Urinary bladder (tissue), 4 donors: Measurements from ENCODE around the gene TRIM3. TPM values are rescaled to one million over a fixed set of nuclear protein-coding genes. Genes with fewer than 3 reads are reported as not detected.

Experiments
- DNase-seq: peaks from one replicate; pipeline ENCODE4 v3.0.0-alpha.2; 2015; ENCODE audit errors: extremely low spot score
- H3K27ac ChIP-seq: one replicate; pipeline ENCODE4 v1.5.1; 2013; ENCODE audit warnings: low read depth, mild to moderate bottlenecking, moderate library complexity
- H3K36me3 ChIP-seq: one replicate; pipeline ENCODE4 v1.6.1; 2013; ENCODE audit warnings: mild to moderate bottlenecking, moderate library complexity; ENCODE audit not compliant: insufficient read depth
- H3K4me1 ChIP-seq: one replicate; pipeline ENCODE4 v1.6.1; 2013; ENCODE audit warnings: mild to moderate bottlenecking, moderate library complexity; ENCODE audit not compliant: insufficient read depth
- H3K4me3 ChIP-seq: one replicate; pipeline ENCODE4 v1.5.1; 2013; ENCODE audit warnings: low read depth, low read length
- WGBS: extraction: QIAGEN DNeasy Blood & Tissue Kit; methylation state at CpG from one replicate; pipeline ENCODE4 v1.1.7; 2013; 5-methylcytosine and 5-hydroxymethylcytosine counted together
- polyA plus RNA-seq: library from polyadenylated mRNA; stranded (reverse); fragments of 200-250 nt; gene quantifications from one replicate; pipeline ENCODE4 v1.2.3, GENCODE V29; 2013
- total RNA-seq: library from RNA; depleted of rRNA; stranded (reverse); fragments of >200 nt; gene quantifications from one replicate; pipeline ENCODE4 v1.2.3, GENCODE V29; 2014
- donor health status: healthy with polysubstance abuse.
- donor health status: healthy.

Gene TRIM3
- total and polyA plus RNA-seq, 2 donors, result 17.7 to 29.7 TPM

GRCh38 chr11:6440906-6441358, 32.8 kb downstream of the TRIM3 start, which contains the start of gene HPX:
TSS of gene HPX (minus strand) at chr11:6440987. CDS start at chr11:6440963, 24 bp downstream.
- Histone ChIP-seq H3K4me1 (no peaks in the 10 kb centered on the region), H3K36me3 (no peaks in the 10 kb centered on the region), H3K27ac (no peak within 1 kb of the TSS), H3K4me3 (no peak within 1 kb of the TSS)
- 67% methylated on average over 3 of the region's 3 CpGs for WGBS
- DNase-seq, result no peak

DNA sequence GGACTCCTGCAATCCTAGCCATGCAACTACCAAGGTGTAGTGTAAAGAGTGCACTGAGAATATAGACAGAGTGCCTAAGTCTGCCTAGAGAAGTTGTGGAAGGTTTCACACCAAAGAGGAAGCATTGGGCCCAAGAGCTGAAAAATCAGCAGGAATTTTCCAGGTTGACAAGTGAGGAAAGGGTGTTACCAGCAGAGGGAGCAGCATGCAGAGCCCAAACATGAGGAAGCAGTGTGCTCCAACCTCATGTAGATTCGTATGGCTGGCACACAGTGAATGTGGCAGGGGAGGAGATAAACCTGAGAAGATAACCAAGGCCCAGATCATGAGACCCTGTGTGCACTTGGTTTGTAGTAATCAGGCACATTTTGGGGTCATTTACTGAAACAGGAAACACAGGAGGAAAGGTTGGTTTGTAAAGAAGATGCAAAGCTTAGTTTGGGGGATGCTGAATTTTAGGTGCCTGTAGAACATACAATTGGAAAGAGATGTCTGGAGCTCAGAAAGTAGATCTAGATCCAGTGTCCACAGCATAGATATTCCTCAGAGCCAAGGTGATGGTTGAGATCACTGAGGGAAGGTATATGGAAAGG, 34.7 kb downstream of the TRIM3 start:
- no peak for DNase-seq
- Histone ChIP-seq H3K27ac (no peak overlapping the region), H3K36me3 (no peaks in the 10 kb centered on the region), H3K4me1 (no peaks in the 10 kb centered on the region), H3K4me3 (no peak overlapping the region)
- WGBS, result 9% methylated on average over 1 of the region's 1 CpG

GRCh38 chr11:6437993-6438392, 35.7 kb downstream of the TRIM3 start:
- DNase-seq, result no peak
- Histone ChIP-seq H3K27ac (no peak overlapping the region), H3K4me3 (no peak overlapping the region), H3K4me1 (no peaks in the 10 kb centered on the region), H3K36me3 (no peaks in the 10 kb centered on the region)
- 67% methylated on average over 3 of the region's 3 CpGs for WGBS

- no peak for DNase-seq
- Histone ChIP-seq H3K4me1 (no peaks in the 10 kb centered on the region), H3K4me3 (no peak overlapping the region), H3K27ac (no peak overlapping the region), H3K36me3 (no peaks in the 10 kb centered on the region)
- 91% methylated on average over 12 of the region's 12 CpGs for WGBS
Observed at GRCh38 chr11:6437423-6437822, 36.3 kb downstream of the TRIM3 start.

DNA sequence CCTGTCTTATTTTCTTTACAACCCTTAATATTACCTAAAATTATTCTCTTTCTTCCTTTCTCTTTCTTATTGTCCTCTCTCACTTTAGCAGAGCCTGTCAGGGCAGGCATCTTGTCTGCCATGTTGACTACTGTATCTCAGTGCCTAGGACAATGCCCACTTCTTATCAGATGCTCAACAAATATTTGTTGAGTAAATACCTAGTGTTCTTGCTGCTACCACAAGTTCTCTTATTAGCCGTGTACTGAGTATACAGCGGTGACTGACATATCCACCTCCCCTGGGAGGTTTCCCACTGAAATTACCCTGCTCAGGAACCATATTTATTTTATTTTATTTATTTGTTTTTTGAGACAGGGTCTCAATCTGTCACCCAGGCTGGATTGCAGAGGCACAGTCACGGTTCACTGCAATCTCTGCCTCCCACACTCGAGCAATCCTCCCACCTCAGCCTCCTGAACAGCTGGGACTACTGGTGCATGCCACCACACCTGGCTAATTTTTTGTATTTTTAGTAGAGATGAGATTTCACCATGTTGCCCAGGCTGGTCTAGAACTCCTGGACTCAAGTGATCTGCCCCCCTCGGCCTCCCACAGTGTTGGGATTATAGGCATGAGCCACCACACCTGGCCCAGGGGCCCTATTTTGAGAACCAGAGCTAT, 39.6 kb downstream of the TRIM3 start:
- WGBS, result 73% methylated on average over 5 of the region's 5 CpGs
- Histone ChIP-seq H3K36me3 (no peaks in the 10 kb centered on the region), H3K4me3 (no peak overlapping the region), H3K4me1 (no peaks in the 10 kb centered on the region), H3K27ac (no peak overlapping the region)
- no peak for DNase-seq

GRCh38 chr11:6431861-6432260, 41.9 kb downstream of the TRIM3 start:
- no peak overlapping the region for H3K27ac ChIP-seq
- no peaks in the 10 kb centered on the region for H3K36me3 ChIP-seq
- no peak for DNase-seq
- no peaks in the 10 kb centered on the region for H3K4me1 ChIP-seq
- H3K4me3 ChIP-seq, result no peak overlapping the region
- 82% methylated on average over 3 of the region's 3 CpGs for WGBS

- no peaks in the 10 kb centered on the region for H3K36me3 ChIP-seq
- DNase-seq, result no peak
- H3K27ac ChIP-seq, result no peak overlapping the region
- H3K4me1 ChIP-seq, result no peaks in the 10 kb centered on the region
- H3K4me3 ChIP-seq, result no peak overlapping the region
Observed at GRCh38 chr11:6427516-6427915, 46.2 kb downstream of the TRIM3 start.

DNA sequence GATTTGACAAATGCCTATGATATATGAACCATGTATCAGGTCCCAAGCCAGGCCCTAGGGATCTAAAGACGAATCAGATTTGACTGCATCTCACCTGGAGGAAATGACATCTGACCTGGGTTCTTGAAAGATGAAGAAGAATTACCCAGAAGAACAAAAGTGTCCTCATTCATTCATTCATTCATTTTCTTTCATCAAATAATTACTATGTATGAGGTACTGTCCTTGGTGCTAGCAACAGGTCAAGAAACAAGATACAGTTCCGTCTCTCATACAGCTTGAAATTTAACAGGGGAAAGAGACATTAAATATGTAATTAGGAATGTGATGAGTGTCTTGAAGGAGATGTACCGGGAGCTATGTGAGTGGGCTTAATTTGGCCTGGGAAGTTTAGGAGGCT, 53.1 kb downstream of the TRIM3 start:
- 91% methylated on average over 3 of the region's 3 CpGs for WGBS

DNA sequence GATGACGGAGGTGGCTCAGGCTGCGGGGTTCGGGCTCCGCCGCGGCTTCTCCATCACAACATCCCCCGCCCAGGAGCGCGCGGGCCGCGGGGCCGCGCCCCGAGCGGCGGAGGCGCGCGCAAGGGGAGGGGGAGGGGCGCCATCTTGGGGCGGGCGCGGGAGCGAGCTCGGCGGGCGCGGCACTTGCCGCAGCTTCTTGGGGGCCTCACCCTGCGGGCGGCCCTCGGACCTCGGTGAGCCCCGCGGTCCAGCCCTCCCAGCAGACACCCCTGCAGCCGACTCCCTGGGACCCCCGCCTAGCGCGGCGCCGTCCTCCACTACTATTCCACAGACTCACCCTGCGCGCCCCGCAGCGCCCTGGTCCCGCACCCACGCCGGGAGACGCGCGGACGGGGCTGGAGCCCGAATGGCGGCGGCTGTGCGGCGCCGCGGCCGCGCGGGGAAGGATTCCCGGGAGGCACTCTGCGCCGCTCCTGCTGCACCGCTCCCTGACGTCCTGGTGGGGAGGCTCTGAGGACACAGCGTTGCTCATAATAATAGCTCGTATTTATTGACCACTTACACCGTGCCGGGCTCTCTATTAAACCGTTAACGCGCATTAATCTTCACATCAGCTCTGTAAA, 54.6 kb downstream of the TRIM3 start, which contains the start of gene APBB1:
TSS of gene APBB1 (minus strand) at position 86 of the 623 bp plus-strand sequence. CDS start 7,747 bp downstream, outside the sequence.
- under 1% methylated on average over 70 of the region's 75 CpGs for WGBS
- no peak for DNase-seq

More for the DNA sequence above, 53.1 kb downstream of the TRIM3 start:
- Histone ChIP-seq H3K4me1 (no peaks in the 10 kb centered on the region), H3K36me3 (no peaks in the 10 kb centered on the region), H3K27ac (no peak overlapping the region), H3K4me3 (no peak overlapping the region)
- no peak for DNase-seq

GRCh38 chr11:6418557-6419008, 55.2 kb downstream of the TRIM3 start:
- Histone ChIP-seq H3K27ac (peak overlapping the region; percentile 79), H3K36me3 (no peaks in the 10 kb centered on the region), H3K4me1 (no peaks in the 10 kb centered on the region), H3K4me3 (peak overlapping the region; percentile 91)
- no peak for DNase-seq
- 3% methylated on average over 38 of the region's 38 CpGs for WGBS

More for the DNA sequence above, 54.6 kb downstream of the TRIM3 start, which contains the start of gene APBB1:
- Histone ChIP-seq H3K4me3 (peak within 1 kb of the TSS; percentile 91), H3K27ac (peak within 1 kb of the TSS; percentile 79), H3K4me1 (no peaks in the 10 kb centered on the region), H3K36me3 (no peaks in the 10 kb centered on the region)

GRCh38 chr11:6417907-6418556, 55.7 kb downstream of the TRIM3 start:
- Histone ChIP-seq H3K4me3 (peak overlapping the region; percentile 91), H3K36me3 (no peaks in the 10 kb centered on the region), H3K27ac (no peak overlapping the region), H3K4me1 (no peaks in the 10 kb centered on the region)
- WGBS, result 19% methylated on average over 7 of the region's 7 CpGs
- DNase-seq, result no peak

- no peak overlapping the region for H3K27ac ChIP-seq
- H3K4me3 ChIP-seq, result no peak overlapping the region
- H3K4me1 ChIP-seq, result no peaks in the 10 kb centered on the region
- H3K36me3 ChIP-seq, result no peaks in the 10 kb centered on the region
- DNase-seq, result no peak
- 84% methylated on average over 6 of the region's 6 CpGs for WGBS
Observed at GRCh38 chr11:6415797-6416196, 57.9 kb downstream of the TRIM3 start.

DNA sequence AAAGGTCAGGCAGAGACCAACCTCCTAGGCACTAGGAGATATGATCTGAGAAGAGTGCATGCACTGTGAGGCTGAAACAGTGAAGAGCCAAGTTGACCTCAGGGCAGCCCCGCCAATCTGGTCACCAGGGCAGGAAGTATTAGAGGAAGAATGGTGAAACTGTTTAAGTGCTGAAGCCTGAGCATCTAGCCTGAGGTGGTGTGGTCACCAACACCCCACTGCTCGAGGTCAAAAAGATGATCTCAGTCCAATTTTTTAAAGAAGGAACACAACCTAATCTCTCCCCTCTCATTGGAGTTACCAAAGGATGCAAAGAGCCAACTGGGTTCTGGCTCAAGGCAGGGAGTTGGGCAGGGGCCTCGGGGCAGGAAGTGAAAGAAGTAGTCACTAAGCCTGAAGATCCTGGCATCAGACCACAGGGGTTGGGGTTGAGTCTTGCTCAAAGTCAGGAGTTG, 58.8 kb downstream of the TRIM3 start:
- Histone ChIP-seq H3K4me1 (no peaks in the 10 kb centered on the region), H3K27ac (no peak overlapping the region), H3K36me3 (no peaks in the 10 kb centered on the region), H3K4me3 (no peak overlapping the region)
- DNase-seq, result no peak
- WGBS, result 79% methylated on average over 3 of the region's 3 CpGs
